H9 (cell line): ENCODE data around the gene NFKBIA. TPM values are rescaled to one million over a fixed set of nuclear protein-coding genes. Genes with fewer than 3 reads are reported as not detected.

Source experiments
- DNase-seq: peaks from one replicate; pipeline ENCODE4 v3.0.0-alpha.2; 2017
- H2AFZ ChIP-seq: one replicate; pipeline ENCODE4 v1.6.1; 2013; ENCODE audit warnings: mild to moderate bottlenecking, low read length, control low read depth, moderate library complexity
- H2AK5ac ChIP-seq: 2 replicates; pipeline ENCODE4 v1.6.1; 2013; ENCODE audit warnings: low read length, control low read depth, mixed read lengths; ENCODE audit not compliant: insufficient read length
- H2BK120ac ChIP-seq: one replicate; pipeline ENCODE4 v1.6.1; 2013; ENCODE audit warnings: low read depth, mild to moderate bottlenecking, low read length, control low read depth, inconsistent platforms; ENCODE audit not compliant: poor library complexity, severe bottlenecking
- H2BK12ac ChIP-seq: 2 replicates; pipeline ENCODE4 v1.6.1; 2013; ENCODE audit warnings: low read length, control low read depth, mixed read lengths, low read depth; ENCODE audit not compliant: insufficient read length
- H2BK15ac ChIP-seq: 2 replicates; pipeline ENCODE4 v1.6.1; 2013; ENCODE audit warnings: low read depth, low read length, control low read depth
- H2BK20ac ChIP-seq: one replicate; pipeline ENCODE4 v1.6.1; 2013; ENCODE audit warnings: low read depth, mild to moderate bottlenecking, low read length, control low read depth, inconsistent platforms; ENCODE audit not compliant: poor library complexity, severe bottlenecking
- H2BK5ac ChIP-seq: 2 replicates; pipeline ENCODE4 v1.6.1; 2013; ENCODE audit warnings: low read length, control low read depth, mixed read lengths; ENCODE audit not compliant: insufficient read length
- H3K14ac ChIP-seq: 2 replicates; pipeline ENCODE4 v1.6.1; 2013; ENCODE audit warnings: low read length, control low read depth; ENCODE audit not compliant: insufficient read depth
- H3K18ac ChIP-seq: 2 replicates; pipeline ENCODE4 v1.6.1; 2013; ENCODE audit warnings: low read depth, mild to moderate bottlenecking, mixed read lengths, low read length, control low read depth; ENCODE audit not compliant: insufficient read length
- H3K23ac ChIP-seq: 2 replicates; pipeline ENCODE4 v1.6.1; 2013; ENCODE audit warnings: low read length, control low read depth, mixed read lengths, low read depth; ENCODE audit not compliant: insufficient read length
- H3K23me2 ChIP-seq: 2 replicates; pipeline ENCODE4 v1.6.1; 2013; ENCODE audit warnings: low read depth, mild to moderate bottlenecking, mixed read lengths, low read length, control low read depth; ENCODE audit not compliant: insufficient read length, poor library complexity, severe bottlenecking
- H3K27ac ChIP-seq: 2 replicates; pipeline ENCODE4 v1.5.1; 2013; ENCODE audit warnings: low read length, control low read depth, mixed read lengths, low read depth; ENCODE audit not compliant: insufficient read length
- H3K27me3 ChIP-seq: 2 replicates; pipeline ENCODE4 v1.6.1; 2013; ENCODE audit warnings: low read length, control low read depth, inconsistent platforms; ENCODE audit not compliant: insufficient read depth
- H3K4ac ChIP-seq: 2 replicates; pipeline ENCODE4 v1.6.1; 2013; ENCODE audit warnings: low read depth, mild to moderate bottlenecking, control low read depth, inconsistent platforms, low read length, moderate library complexity
- H3K4me1 ChIP-seq: 2 replicates; pipeline ENCODE4 v1.6.1; 2013; ENCODE audit warnings: low read length, control low read depth, inconsistent platforms; ENCODE audit not compliant: insufficient read depth
- H3K4me2 ChIP-seq: 2 replicates; pipeline ENCODE4 v1.6.1; 2013; ENCODE audit warnings: low read length, control low read depth, mixed read lengths; ENCODE audit not compliant: insufficient read length, insufficient read depth
- H3K56ac ChIP-seq: 2 replicates; pipeline ENCODE4 v1.6.1; 2013; ENCODE audit warnings: low read depth, mild to moderate bottlenecking, mixed read lengths, low read length, control low read depth; ENCODE audit not compliant: insufficient read length
- H3K79me1 ChIP-seq: 2 replicates; pipeline ENCODE4 v1.6.1; 2013; ENCODE audit warnings: low read depth, mild to moderate bottlenecking, moderate library complexity, low read length, control low read depth, inconsistent platforms; ENCODE audit not compliant: insufficient read depth, poor library complexity, severe bottlenecking
- H3K79me2 ChIP-seq: 2 replicates; pipeline ENCODE4 v1.6.1; 2013; ENCODE audit warnings: low read length, control low read depth, inconsistent platforms; ENCODE audit not compliant: insufficient read depth
- H3K9ac ChIP-seq: 2 replicates; pipeline ENCODE4 v1.6.1; 2013; ENCODE audit warnings: low read length, control low read depth, mixed read lengths; ENCODE audit not compliant: insufficient read length; ENCODE audit errors: extremely low read depth
- H3K9me3 ChIP-seq: one replicate; pipeline ENCODE4 v1.6.1; 2013; ENCODE audit warnings: low read depth, low read length, inconsistent platforms; ENCODE audit not compliant: control insufficient read depth
- H3T11ph ChIP-seq: one replicate; pipeline ENCODE4 v1.6.1; 2013; ENCODE audit warnings: mild to moderate bottlenecking, low read length, control low read depth, inconsistent platforms
- H4K20me1 ChIP-seq: one replicate; pipeline ENCODE4 v1.6.1; 2013; ENCODE audit not compliant: control insufficient read depth, insufficient read length, insufficient read depth
- H4K5ac ChIP-seq: 2 replicates; pipeline ENCODE4 v1.6.1; 2013; ENCODE audit warnings: low read depth, mild to moderate bottlenecking, mixed read lengths, low read length, control low read depth; ENCODE audit not compliant: insufficient read length
- H4K8ac ChIP-seq: replicated peaks from 2 replicates; pipeline ENCODE4 v1.6.1; 2013; ENCODE audit warnings: low read length, control low read depth, mixed read lengths, low read depth; ENCODE audit not compliant: insufficient read length
- H4K91ac ChIP-seq: 2 replicates; pipeline ENCODE4 v1.6.1; 2013; ENCODE audit warnings: low read depth, mild to moderate bottlenecking, moderate library complexity, mixed read lengths, low read length, control low read depth; ENCODE audit not compliant: insufficient read length
- H3K27ac Mint-ChIP-seq, 3 experiments: 2 replicates in 2 of 3; 3 replicates in 1 of 3; pipeline ENCODE4 v1.8.0; 2020 to 2021; ENCODE audit warnings: mixed read lengths in 3 of 3, mild to moderate bottlenecking in 1 of 3, moderate library complexity in 1 of 3
- H3K27me3 Mint-ChIP-seq: 2 replicates; pipeline ENCODE4 v1.8.0; 2021; ENCODE audit warnings: low read depth, mild to moderate bottlenecking, moderate library complexity, mixed read lengths
- H3K36me3 Mint-ChIP-seq, 3 experiments: 2 replicates in 2 of 3; 3 replicates in 1 of 3; pipeline ENCODE4 v1.8.0; 2020 to 2021; ENCODE audit warnings: low read depth in 3 of 3, mixed read lengths in 3 of 3; ENCODE audit not compliant: insufficient read depth in 1 of 3
- H3K4me1 Mint-ChIP-seq, 2 experiments: 2 replicates each; pipeline ENCODE4 v1.8.0; 2020; ENCODE audit warnings: mixed read lengths in 2 of 2
- H3K4me3 Mint-ChIP-seq, 2 experiments: 2 replicates in 1 of 2; 3 replicates in 1 of 2; pipeline ENCODE4 v1.8.0; 2020 to 2021; ENCODE audit warnings: mild to moderate bottlenecking in 2 of 2, mixed read lengths in 2 of 2, moderate library complexity in 1 of 2
- H3K9me3 Mint-ChIP-seq, 2 experiments: 2 replicates in 1 of 2; 3 replicates in 1 of 2; pipeline ENCODE4 v1.8.0; 2020; ENCODE audit warnings: mild to moderate bottlenecking in 2 of 2, mixed read lengths in 2 of 2, moderate library complexity in 1 of 2
- WGBS: extraction: QIAGEN DNeasy Blood & Tissue Kit; methylation state at CpG from one replicate; pipeline ENCODE4 v1.1.7; 2013; ENCODE audit warnings: missing lambda C conversion rate, low lambda C conversion rate, mixed read lengths; ENCODE audit not compliant: insufficient read length; ENCODE audit errors: extremely low coverage; 5-methylcytosine and 5-hydroxymethylcytosine counted together
- total RNA-seq: library from RNA; stranded (reverse); gene quantifications from 2 replicates; pipeline ENCODE4 v1.2.1, GENCODE V29; 2021
- TF ChIP-seq, protein P1 (sequence below): fragments of 200-600 bp; sonication (generic); conservative IDR thresholded peaks from 3 replicates; pipeline ENCODE4 v1.8.0; 2021; ENCODE audit warnings: antibody characterized with exemption, mild to moderate bottlenecking

NFKBIA gene
- total RNA-seq, 1 experiment from 2014 or later = 38.4 TPM

DNA sequence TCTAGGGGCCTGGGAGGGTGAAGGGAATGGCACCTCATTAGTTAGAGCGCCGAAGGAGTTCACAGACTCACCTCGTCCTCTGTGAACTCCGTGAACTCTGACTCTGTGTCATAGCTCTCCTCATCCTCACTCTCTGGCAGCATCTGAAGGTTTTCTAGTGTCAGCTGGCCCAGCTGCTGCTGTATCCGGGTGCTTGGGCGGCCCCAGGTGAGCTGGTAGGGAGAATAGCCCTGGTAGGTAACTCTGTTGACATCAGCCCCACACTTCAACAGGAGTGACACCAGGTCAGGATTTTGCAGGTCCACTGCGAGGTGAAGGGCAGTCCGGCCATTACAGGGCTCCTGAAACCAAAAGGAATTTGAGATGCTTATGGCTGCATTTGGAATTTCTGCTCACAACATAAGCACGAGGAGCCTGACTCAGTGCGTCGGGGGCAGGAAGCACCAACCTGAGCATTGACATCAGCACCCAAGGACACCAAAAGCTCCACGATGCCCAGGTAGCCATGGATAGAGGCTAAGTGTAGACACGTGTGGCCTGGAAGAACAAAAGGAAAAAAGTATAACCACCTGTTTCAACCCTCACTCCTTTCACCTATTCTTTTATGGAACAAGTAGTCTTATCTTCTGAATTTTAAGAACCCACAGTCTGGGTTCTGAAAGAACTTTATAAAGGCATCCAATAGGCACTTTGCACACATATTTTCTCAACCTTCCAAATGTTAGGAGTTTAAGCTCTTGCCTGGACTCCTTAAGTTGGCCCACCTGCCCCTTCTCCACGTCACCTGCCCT, 2.0 kb downstream of the NFKBIA start:
- Histone ChIP-seq H3K27ac (no peak overlapping the region), H4K91ac (no peak overlapping the region), H2BK5ac (no peak overlapping the region), H2AK5ac (no peak overlapping the region), H2BK12ac (no peak overlapping the region), H3K23ac (no peak overlapping the region), H3K79me1 (no peaks in the 10 kb centered on the region), H2AFZ (no peak overlapping the region), H4K5ac (no peak overlapping the region), H3K27me3 (no peaks in the 10 kb centered on the region), H3K9me3 (no peaks in the 10 kb centered on the region), H3K23me2 (peaks cover 6% of the 10 kb centered on the region), H3K4me1 (peaks cover 7% of the 10 kb centered on the region), H3K56ac (no peak overlapping the region), H3K4ac (no peak overlapping the region), H2BK15ac (no peak overlapping the region), H3K9ac (no peak overlapping the region), H2BK120ac (no peak overlapping the region), H3K4me2 (peak overlapping the region; percentile 63), H3T11ph (no peak overlapping the region), H4K20me1 (no peaks in the 10 kb centered on the region), H3K79me2 (no peaks in the 10 kb centered on the region), H3K14ac (no peak overlapping the region), H4K8ac (no peak overlapping the region), H2BK20ac (no peak overlapping the region), H3K18ac (no peak overlapping the region)
- WGBS = no CpG with 5 or more reads among the region's 14 CpGs
- Mint-ChIP-seq H3K4me3 (peak overlapping the region; percentile 81 to 84), H3K27ac (peak overlapping the region in 1 of 3 experiments; percentile 95; a peak in 1 of 7 replicates), H3K4me1 (peaks cover 48% of the 10 kb centered on the region in 2 experiments), H3K27me3 (no peaks in the 10 kb centered on the region), H3K9me3 (no peaks in the 10 kb centered on the region), H3K36me3 (peaks cover 20 to 43% (median 37%) of the 10 kb centered on the region in 3 experiments; a peak in 6 of 7 replicates)
- TF ChIP-seq, protein P1, sequence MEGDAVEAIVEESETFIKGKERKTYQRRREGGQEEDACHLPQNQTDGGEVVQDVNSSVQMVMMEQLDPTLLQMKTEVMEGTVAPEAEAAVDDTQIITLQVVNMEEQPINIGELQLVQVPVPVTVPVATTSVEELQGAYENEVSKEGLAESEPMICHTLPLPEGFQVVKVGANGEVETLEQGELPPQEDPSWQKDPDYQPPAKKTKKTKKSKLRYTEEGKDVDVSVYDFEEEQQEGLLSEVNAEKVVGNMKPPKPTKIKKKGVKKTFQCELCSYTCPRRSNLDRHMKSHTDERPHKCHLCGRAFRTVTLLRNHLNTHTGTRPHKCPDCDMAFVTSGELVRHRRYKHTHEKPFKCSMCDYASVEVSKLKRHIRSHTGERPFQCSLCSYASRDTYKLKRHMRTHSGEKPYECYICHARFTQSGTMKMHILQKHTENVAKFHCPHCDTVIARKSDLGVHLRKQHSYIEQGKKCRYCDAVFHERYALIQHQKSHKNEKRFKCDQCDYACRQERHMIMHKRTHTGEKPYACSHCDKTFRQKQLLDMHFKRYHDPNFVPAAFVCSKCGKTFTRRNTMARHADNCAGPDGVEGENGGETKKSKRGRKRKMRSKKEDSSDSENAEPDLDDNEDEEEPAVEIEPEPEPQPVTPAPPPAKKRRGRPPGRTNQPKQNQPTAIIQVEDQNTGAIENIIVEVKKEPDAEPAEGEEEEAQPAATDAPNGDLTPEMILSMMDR = no peak
- DNase-seq = no peak
